ENCODE measurements around the gene XDH.

The XDH gene

GRCh38 chr2:31327505-31327904 lies 87.0 kb downstream of the XDH start:
- DNase-seq: no peak

- no peak for DNase-seq
These were observed 90.4 kb downstream of the XDH start for GRCh38 chr2:31324016-31324633.

DNA sequence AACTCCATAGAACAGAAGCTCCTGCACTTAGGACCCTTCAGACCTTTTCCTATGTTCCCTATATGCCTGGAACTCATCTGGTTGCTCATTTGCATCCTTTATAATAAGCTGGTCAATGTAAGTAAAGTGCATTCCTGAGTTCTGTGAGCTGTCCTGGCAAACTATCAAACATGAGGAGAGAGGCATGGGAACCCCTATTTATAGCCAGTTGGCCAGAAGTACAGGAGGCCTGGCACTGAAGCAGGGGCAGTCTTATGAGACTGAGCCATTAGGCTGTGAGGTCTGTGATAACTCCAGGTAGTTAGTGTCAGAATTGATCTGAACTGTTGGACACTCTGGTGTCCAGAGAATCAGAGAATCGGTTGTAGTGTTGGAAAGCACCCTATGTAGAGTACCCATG lies 92.2 kb downstream of the XDH start:
- DNase-seq: no peak

- no peak for DNase-seq
These were observed 95.0 kb downstream of the XDH start for GRCh38 chr2:31319406-31320175.

DNA sequence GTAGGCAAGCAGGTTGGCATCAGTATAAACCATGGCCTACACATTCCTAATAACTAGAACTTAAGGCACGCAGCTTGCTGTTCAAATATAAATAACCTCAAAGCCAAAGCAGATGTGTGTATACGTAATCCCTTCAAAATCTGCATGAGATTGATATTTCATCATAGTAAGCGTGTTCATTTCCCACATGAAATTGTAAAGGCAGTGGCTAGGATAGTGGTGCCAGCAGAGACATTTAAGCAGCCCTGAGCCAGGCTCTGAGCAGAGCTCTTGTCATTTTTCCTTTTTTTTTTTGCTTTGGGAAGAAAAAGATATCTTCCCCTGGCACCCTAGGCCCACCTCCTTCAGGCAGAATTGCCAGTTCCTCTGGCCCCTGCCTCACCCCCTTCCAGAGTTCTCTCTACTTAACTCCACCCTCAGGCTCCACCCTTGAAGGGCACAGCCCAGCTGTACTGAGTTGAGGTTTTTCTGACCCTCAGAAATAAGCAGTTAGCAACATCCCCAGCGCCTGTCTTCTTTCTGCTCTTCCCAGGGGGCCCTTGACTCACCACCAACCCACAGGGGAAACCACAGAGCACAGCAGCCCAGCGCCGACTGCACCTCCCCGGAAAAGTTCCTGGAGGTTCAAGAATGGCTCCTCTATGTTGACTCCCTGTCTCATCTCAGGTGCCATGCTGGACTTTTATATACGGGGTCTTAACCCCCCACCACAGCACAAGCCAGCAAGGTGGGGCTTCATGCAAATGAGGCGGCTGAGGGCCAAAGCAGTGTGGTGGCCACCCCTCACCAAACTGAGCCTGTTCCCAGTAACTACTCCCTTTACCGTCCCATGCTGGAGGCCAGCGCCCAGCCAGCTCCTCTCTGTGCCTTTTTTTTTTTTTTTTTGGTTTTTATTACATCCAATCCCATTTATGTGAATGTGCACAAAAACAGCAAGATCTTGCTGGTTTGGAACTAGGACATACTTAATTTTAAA lies 95.9 kb downstream of the XDH start:
- DNase-seq: no peak

- DNase-seq: peak; percentile 9
These were observed 97.1 kb downstream of the XDH start for GRCh38 chr2:31317396-31317795.

DNA sequence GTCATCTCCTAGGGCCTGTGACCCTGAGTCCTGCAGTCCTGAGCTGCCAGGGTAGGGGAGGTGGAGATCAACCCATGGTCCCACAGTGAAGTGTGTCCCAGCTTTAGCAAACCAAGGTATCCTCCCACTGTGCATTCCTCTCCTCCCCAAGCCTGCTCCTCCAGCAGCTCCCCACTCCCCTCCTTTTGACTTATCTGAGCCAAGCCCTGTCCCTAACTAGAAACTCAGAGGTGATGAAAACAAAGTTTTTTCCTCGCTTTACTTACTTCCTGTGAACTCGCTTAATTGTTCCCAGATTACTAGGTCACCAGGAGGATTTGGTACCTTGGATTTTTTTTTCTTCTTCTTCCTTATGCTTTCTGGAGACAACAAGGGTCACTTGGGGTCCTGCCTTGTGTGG lies 99.8 kb downstream of the XDH start:
- DNase-seq: no peak

DNA sequence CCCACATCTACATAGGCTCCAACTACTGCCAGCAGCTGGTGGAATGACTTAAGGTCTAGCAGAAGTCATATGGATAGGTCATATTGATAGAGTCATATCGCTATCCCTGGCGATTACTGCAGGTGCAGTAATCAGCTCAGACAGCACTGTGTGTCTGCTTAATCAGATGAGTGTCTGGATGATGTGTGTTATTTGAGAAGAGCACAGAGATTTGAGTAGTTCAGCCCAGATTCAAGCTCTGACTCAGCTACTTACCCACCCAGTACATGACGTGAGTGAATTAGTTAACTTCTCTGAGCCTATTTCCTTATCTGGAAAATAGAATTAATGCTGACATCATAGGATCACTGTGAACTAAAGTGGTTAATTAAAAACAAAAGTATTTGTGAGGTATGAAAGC lies 101.6 kb downstream of the XDH start:
- DNase-seq: no peak

DNA sequence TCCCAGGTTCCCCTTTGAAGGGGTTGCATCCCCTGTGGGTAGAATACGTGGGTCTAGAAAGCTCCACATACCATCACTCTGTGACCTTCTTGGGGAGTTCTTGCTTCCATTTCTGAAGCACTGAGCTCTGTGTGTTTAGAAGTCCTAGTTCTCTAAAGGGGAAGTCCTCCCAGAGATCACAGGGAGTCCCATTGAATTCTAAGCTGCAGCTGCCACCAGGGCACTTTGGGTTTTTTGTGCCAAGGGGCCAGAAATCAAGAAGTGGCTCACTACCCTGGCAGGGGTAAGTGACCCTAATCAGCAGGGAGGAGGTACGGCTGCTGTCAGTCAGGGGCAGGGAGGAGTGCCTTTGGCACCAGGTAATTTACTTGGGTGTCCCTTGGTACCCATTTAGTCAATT lies 109.7 kb downstream of the XDH start:
- DNase-seq: no peak

DNA sequence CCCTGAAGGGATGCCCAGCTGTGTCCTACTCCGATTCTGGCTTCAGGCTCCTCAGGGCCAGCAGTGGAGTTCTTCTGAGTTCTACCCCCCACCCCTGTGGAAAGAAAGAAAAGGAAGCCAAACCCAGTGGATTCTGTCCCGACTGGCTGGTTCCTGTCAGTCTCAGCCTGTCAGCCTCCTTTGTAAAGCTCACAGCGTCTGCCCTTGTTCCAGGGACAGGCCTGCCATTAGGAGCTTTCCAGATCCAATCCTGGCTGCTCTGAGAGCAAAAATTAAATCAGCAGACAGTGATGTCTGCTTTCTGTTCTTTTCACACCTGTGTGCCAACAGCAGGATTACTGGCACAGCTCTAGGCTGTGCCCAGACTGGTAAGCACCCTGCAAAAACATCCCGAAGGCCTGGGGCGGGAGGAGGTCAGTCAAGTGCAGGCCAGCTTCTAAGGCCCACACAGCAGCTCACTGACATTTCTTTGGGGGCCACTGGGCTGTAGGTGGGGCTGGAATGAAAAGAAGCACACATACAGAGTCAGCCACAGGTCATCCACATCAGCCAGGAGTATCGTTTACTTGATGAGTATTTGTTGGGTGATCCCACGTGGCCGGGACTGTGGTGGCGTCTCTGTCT lies 111.5 kb downstream of the XDH start:
- no peak for DNase-seq

- DNase-seq: no peak
These were observed 114.2 kb downstream of the XDH start for GRCh38 chr2:31300309-31300708.

DNA sequence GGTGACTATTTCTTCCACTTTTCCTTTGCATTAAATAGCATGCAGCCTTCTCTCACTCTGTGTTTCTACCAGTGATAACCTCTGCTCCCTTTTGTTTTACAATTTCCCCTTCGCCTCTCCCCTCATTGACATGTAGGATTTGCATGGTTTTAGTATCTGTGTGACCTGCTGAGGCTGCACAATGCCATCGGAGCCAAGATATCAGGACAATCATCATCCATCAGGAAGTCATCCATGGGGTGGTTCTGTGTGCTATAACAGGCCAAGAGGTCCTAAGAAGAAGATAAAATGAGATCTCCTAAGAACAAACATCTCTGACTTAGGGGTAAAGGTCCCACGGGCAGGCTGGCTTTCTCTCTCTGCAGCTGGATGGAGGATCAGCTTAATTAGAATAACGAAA lies 115.0 kb downstream of the XDH start:
- DNase-seq: no peak

- no peak for DNase-seq
These were observed 116.8 kb downstream of the XDH start for GRCh38 chr2:31297751-31298150.

- no peak for DNase-seq
These were observed 117.8 kb downstream of the XDH start for GRCh38 chr2:31296641-31297287.

GRCh38 chr2:31294196-31294595 lies 120.3 kb downstream of the XDH start:
- no peak for DNase-seq

GRCh38 chr2:31287654-31288053 lies 126.9 kb downstream of the XDH start:
- no peak for DNase-seq

- no peak for DNase-seq
These were observed 127.5 kb downstream of the XDH start for GRCh38 chr2:31286961-31287550.

DNA sequence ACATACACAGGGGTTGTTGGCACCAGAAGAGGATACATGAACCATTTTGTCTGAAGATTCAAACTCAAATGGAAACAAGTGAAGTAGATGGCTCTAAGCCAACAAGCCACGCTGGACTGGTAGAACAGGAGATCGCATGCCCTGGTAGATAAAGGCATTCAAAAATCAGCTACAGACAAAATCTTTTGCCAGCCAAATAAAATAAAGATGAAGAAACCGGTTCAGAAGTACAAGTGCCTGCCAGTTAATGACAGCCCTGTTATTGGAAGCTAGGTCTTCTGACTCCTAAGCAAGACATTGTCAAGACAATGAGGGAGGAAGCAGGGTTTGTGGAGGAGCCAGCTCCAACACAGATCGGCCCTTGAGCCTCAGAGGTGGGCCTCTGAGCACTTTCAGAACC lies 128.3 kb downstream of the XDH start:
- no peak for DNase-seq
